Pancreas (tissue), 10 donors: ENCODE data around the gene TNFRSF1A. TPM values are rescaled to one million over a fixed set of nuclear protein-coding genes. Genes with fewer than 3 reads are reported as not detected.

Experiments
- ATAC-seq, 4 donors: fragments of 200-7000 bp; cut with Tn5 transposase; one replicate each; pipeline versions ENCODE4 v1.8.0 to v1.9.1; 2020; ENCODE audit warnings: mild to moderate bottlenecking in 4 of 4, moderate library complexity in 4 of 4
- DNase-seq, 6 donors: peaks; one replicate each; pipeline ENCODE4 v3.0.0-alpha.2; 2020
- FAIRE-seq: peaks from 2 replicates; lab custom pipeline; 2012; peaks lifted over from hg19 to GRCh38; lab: Jason Lieb, UNC
- H3K27ac ChIP-seq, 4 donors: fragments of 200-600 bp; sonication (generic); 1 replicate in 3 of 4; 2 replicates in 1 of 4; pipeline versions ENCODE4 v1.5.0 to v1.8.0; 2020
- H3K27me3 ChIP-seq, 4 donors: fragments of 200-600 bp; one replicate each; pipeline ENCODE4 v1.8.0; 2021
- H3K36me3 ChIP-seq, 3 donors: fragments of 200-600 bp; sonication (generic) in 1 of 3; one replicate each; pipeline versions ENCODE4 v1.5.0 to v1.8.0; 2020 to 2021
- H3K4me1 ChIP-seq, 3 donors: fragments of 200-600 bp; one replicate each; pipeline ENCODE4 v1.8.0; 2021
- H3K4me3 ChIP-seq, 4 donors: fragments of 200-600 bp; sonication (generic) in 2 of 4; one replicate each; pipeline versions ENCODE4 v1.5.0 to v1.8.0; 2020 to 2021
- H3K9me3 ChIP-seq, 4 donors: fragments of 200-600 bp; one replicate each; pipeline ENCODE4 v1.8.0; 2021
- CTCF ChIP-seq, 4 donors: fragments of 200-600 bp; sonication (generic) in 3 of 4; IDR thresholded peaks; one replicate each; pipeline versions ENCODE4 v1.5.0 to v1.8.0; 2021; ENCODE audit warnings: antibody characterized with exemption in 4 of 4
- WGBS, 2 donors: extraction: QIAGEN DNeasy Blood & Tissue Kit; methylation state at CpG; one replicate each; pipeline ENCODE4 v1.1.7; 2013; 5-methylcytosine and 5-hydroxymethylcytosine counted together
- intact Hi-C, 3 donors: fragments of 100-400 bp; cut with DNase I; formaldehyde crosslinking; loops; one replicate each; pipeline versions ENCODE4 v1.11.1 to v1.14.2; 2022
- polyA plus RNA-seq, 2 donors: library from polyadenylated mRNA; stranded (reverse); fragments of 200-250 nt; gene quantifications; one replicate each; pipeline ENCODE4 v1.2.3, GENCODE V29; 2013
- total RNA-seq, 6 donors: library from RNA; stranded (reverse); fragmentation: NEBNext Ultra II Directional in 4 of 6; extraction: Animal tissue kit (Norgen Biotek cat#: 25700) in 4 of 6; gene quantifications; one replicate each; pipeline versions ENCODE4 v1.2.1 to v1.2.4, GENCODE V29; 2021 to 2023
- donor health status: healthy with polysubstance abuse.
- donor health status: DM: no; HTN: no; CAD: no; lungs with moderate emphysema.
- donor health status: DM: no; HTN: no; CAD: no.
- donor health status: control.
- donor health status: control.
- donor health status: Bipolar disorder and iron deficiency.
- donor health status: DM: yes; HTN: yes; CAD: no.
- donor health status: DM: no; HTN: no; CAD: no.
- donor health status: DM: no; HTN: no; CAD: no.
- donor health status: DM: yes; HTN: yes; CAD: no.

Gene TNFRSF1A
- total and polyA plus RNA-seq, 8 donors: 23.5 to 68.1 (median 36.6) TPM

- intact Hi-C loops: loop anchor here in 1 of 3 donors (5.0 to 10.0 kb wide), 2 partner anchors 127 to 209 kb away; partner anchors contain the start of gene TAPBPL
- no peaks in the 10 kb centered on the region for H3K9me3 ChIP-seq
- no peaks in the 10 kb centered on the region for H3K27me3 ChIP-seq
- peaks cover 0 to 30% (median 0%) of the 10 kb centered on the region in 3 donors for H3K4me1 ChIP-seq
- no peak overlapping the region for H3K4me3 ChIP-seq
- no peak overlapping the region for H3K27ac ChIP-seq
- FAIRE-seq: no peak
- no peak for TF ChIP-seq CTCF (IDR thresholded peaks at IDR 0.05)
- H3K36me3 ChIP-seq: peaks cover 19 to 49% (median 34%) of the 10 kb centered on the region in 3 donors
- no peak for ATAC-seq
- no peak for DNase-seq
- 87 to 89% methylated on average over 10 of the region's 10 CpGs for WGBS, 2 donors
Measured at GRCh38 chr12:6328045-6328779, 13.7 kb downstream of the TNFRSF1A start.

GRCh38 chr12:6327229-6328041, 14.4 kb downstream of the TNFRSF1A start:
- DNase-seq: peak in 1 of 6 donors; percentile 73
- H3K27me3 ChIP-seq: no peaks in the 10 kb centered on the region
- intact Hi-C loops: loop anchor here in 1 of 3 donors (5.0 to 10.0 kb wide), 2 partner anchors 127 to 210 kb away; partner anchors contain the start of gene TAPBPL
- no peak for ATAC-seq
- H3K27ac ChIP-seq: no peak overlapping the region
- peaks cover 19 to 41% (median 26%) of the 10 kb centered on the region in 3 donors for H3K36me3 ChIP-seq
- no peaks in the 10 kb centered on the region for H3K9me3 ChIP-seq
- 77 to 83% methylated on average over 32 to 33 of the region's 33 CpGs for WGBS, 2 donors
- no peak overlapping the region for H3K4me3 ChIP-seq
- peaks cover 0 to 37% (median 0%) of the 10 kb centered on the region in 3 donors for H3K4me1 ChIP-seq
- no peak for FAIRE-seq
- TF ChIP-seq CTCF (IDR thresholded peaks at IDR 0.05): no peak

GRCh38 chr12:6326316-6327228, 15.3 kb downstream of the TNFRSF1A start:
- H3K27me3 ChIP-seq: no peaks in the 10 kb centered on the region
- peak in 3 of 4 donors; percentile 27 to 34 (median 30) for ATAC-seq
- H3K27ac ChIP-seq: peak overlapping the region in 1 of 4 donors; percentile 11
- WGBS, 2 donors: 77 to 81% methylated on average over 21 of the region's 21 CpGs
- peaks cover 0 to 43% (median 0%) of the 10 kb centered on the region in 3 donors for H3K4me1 ChIP-seq
- intact Hi-C loops: loop anchor here in 1 of 3 donors (5.0 to 10.0 kb wide), 2 partner anchors 128 to 211 kb away; partner anchors contain the start of gene TAPBPL
- FAIRE-seq: no peak
- no peak for DNase-seq
- no peak overlapping the region for H3K4me3 ChIP-seq
- no peaks in the 10 kb centered on the region for H3K9me3 ChIP-seq
- peaks cover 19 to 35% (median 24%) of the 10 kb centered on the region in 3 donors for H3K36me3 ChIP-seq
- peak in 1 of 4 donors; percentile 9 for TF ChIP-seq CTCF (IDR thresholded peaks at IDR 0.05)

- ATAC-seq (peak in 2 of 4 donors; percentile 21 to 47), FAIRE-seq (no peak), DNase-seq (peak in 2 of 6 donors; percentile 57 to 69)
- Histone ChIP-seq H3K4me1 (peaks cover 0 to 41% (median 0%) of the 10 kb centered on the region in 3 donors), H3K4me3 (no peak overlapping the region), H3K36me3 (peaks cover 14 to 22% (median 20%) of the 10 kb centered on the region in 3 donors), H3K9me3 (no peaks in the 10 kb centered on the region), H3K27ac (no peak overlapping the region), H3K27me3 (no peaks in the 10 kb centered on the region)
- intact Hi-C loops: loop anchor here in 1 of 3 donors (5.0 to 10.0 kb wide), 2 partner anchors 130 to 212 kb away; partner anchors contain the start of gene TAPBPL
- TF ChIP-seq CTCF (IDR thresholded peaks at IDR 0.05): no peak
- 51 to 69% methylated on average over 6 of the region's 6 CpGs for WGBS, 2 donors
Measured at GRCh38 chr12:6324936-6325750, 16.7 kb downstream of the TNFRSF1A start.
